Activated naive CD8-positive, alpha-beta T cell treated with anti-CD3 and anti-CD28 coated beads, Interleukin-2, amount 50 U/mL, for 16 hours (primary cell): ENCODE data around the gene CPB2.

Experiments
- DNase-seq: peaks from one replicate; pipeline ENCODE4 v3.0.0-alpha.2; 2020; ENCODE audit warnings: low read depth, low spot score

CPB2 gene

DNA sequence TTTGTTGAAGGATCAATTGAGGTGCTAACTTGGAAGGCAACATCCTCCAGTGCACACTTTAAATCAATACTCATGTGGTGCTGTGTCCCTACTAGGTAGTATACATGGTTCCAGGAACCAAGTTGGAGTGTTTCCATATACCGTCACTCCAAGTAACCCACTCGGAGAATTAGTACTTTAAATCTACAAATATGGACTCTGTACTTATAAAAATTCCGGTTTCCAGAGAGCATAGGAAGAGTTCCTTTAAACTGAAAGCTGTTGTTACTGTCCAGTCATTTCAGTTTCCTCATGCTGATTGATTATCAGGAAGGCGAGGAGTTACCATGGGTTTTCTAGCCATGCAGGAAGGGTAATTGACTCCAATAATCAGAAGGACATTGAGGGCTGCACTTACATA lies 7.2 kb downstream of the CPB2 start:
- DNase-seq = no peak

DNA sequence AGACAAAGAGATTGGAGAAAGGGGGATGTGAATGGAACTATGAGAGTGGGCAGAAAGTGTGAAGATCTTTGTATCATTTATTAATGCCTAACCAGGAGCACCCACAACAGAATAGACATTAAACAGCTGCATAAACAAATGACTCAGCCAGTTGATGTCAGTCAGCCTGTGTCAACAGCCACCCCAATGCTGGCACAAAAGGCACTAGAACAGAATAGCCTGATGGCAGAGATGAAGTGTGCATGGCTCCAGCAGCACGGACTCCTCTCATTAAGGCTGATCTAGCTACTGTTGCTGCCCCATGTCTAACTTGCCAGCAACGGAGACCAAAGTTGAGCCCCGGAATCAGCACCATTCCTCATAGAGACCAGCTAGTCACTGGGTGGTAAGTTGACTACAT lies 7.8 kb downstream of the CPB2 start:
- DNase-seq = no peak

GRCh38 chr13:46094478-46094877 lies 10.4 kb downstream of the CPB2 start:
- DNase-seq = no peak

- DNase-seq = no peak
These were observed 15.8 kb downstream of the CPB2 start for GRCh38 chr13:46088821-46089562.

GRCh38 chr13:46087481-46087880 lies 17.4 kb downstream of the CPB2 start:
- DNase-seq = no peak

GRCh38 chr13:46086985-46087384 lies 17.8 kb downstream of the CPB2 start:
- no peak for DNase-seq

GRCh38 chr13:46086421-46086922 lies 18.4 kb downstream of the CPB2 start:
- no peak for DNase-seq

- DNase-seq = no peak
These were observed 19.1 kb downstream of the CPB2 start for GRCh38 chr13:46085737-46086136.

DNA sequence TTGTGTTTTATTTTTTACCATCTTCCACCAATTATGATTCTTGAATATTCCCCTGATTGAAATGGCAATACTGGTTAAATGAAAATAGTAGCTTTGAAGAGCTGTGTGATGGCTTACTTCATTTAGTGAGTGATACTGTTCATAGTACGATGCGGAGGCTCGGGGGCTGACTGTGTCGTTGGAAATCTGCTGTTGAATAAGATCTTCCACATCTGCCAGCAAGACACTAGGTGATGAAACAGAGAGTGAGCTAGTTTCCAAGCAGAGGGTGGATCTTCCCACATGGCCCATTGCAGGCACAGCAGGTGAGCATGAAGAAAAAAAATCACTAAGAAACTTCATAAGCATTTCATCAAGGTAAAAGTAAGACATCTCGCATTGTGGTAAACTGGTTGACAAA lies 22.5 kb downstream of the CPB2 start:
- no peak for DNase-seq

DNA sequence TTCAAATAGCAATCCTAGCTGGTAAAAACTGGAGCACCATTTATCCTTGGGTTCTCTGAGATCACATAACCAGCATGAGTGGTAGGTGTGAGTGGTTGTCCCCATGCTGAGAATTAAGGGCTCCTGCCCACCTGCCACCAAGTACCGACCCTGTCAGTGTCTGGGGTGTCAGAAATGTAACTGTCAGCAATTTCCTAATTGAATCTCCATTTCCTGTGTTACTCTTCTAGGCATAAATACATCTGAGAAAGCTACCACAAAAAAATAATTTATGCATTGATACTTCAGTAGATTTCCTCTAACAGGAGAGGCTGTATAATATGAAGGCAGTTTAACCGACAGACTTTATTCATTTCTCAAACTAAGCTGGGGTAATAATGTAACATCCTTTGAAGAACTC lies 25.1 kb downstream of the CPB2 start:
- no peak for DNase-seq

GRCh38 chr13:46077265-46077664 lies 27.6 kb downstream of the CPB2 start:
- no peak for DNase-seq

DNA sequence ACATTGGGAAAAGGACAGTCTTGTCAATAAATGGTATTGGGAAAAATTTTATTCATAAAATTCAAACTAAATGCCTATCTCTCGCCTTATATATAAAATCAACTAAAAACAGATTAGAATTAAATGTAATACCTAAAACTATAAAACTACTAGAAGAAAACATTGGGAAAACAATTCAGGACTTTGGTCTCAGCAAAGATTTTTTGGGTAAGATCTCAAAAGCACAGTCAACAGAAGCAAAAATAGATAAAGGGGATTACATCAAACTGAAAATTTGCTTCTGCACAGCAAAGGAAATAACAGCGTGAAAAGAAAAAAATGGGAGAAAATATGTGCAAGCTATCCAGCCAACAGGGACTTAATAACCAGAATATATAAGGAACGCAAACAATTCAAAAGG lies 28.0 kb downstream of the CPB2 start:
- DNase-seq = no peak

- DNase-seq = no peak
These were observed 29.0 kb downstream of the CPB2 start for GRCh38 chr13:46075811-46076210.

GRCh38 chr13:46071590-46072249 lies 33.1 kb downstream of the CPB2 start:
- no peak for DNase-seq

GRCh38 chr13:46063292-46063691 lies 41.5 kb downstream of the CPB2 start:
- no peak for DNase-seq

GRCh38 chr13:46062185-46062584 lies 42.6 kb downstream of the CPB2 start:
- DNase-seq = no peak

GRCh38 chr13:46059405-46059804 lies 45.4 kb downstream of the CPB2 start:
- DNase-seq = no peak

DNA sequence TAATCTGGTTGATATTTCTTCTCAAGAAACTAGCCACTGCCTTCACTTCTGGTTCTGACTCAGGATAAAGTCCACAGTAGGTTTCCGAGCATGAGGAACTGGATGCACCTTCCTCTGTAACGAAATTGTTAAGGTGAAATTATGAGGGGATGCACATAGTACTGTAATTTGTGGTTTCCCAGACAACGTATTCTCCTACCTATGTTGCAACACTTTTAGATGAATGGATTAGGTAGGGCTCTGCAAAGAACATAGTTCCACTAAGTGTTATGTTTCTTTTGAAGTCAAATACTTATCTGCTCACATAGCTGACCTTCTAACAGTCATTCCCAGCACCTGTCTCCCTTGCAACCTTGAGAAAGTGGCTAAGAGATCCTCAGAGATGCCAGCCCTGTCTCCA lies 46.6 kb downstream of the CPB2 start:
- no peak for DNase-seq

GRCh38 chr13:46057256-46058015 lies 47.4 kb downstream of the CPB2 start:
- no peak for DNase-seq

GRCh38 chr13:46053162-46054012 lies 51.4 kb downstream of the CPB2 start:
- no peak for DNase-seq

GRCh38 chr13:46052319-46053161 lies 52.3 kb downstream of the CPB2 start, which contains the start of gene ZC3H13:
Gene ZC3H13 (minus strand): TSS chr13:46052746. CDS start chr13:46045507, 7,239 bp downstream.
- DNase-seq = peak; percentile 84
